Ishikawa (cell line): ENCODE data around the gene COG5.

Experiments
- CEBPB ChIP-seq: IDR thresholded peaks from 2 replicates; pipeline ENCODE4 v1.6.1; 2012
- CREB1 ChIP-seq: IDR thresholded peaks from 2 replicates; pipeline ENCODE4 v1.6.1; 2012; ENCODE audit warnings: low read depth
- EGR1 ChIP-seq: IDR thresholded peaks from 2 replicates; pipeline ENCODE4 v1.6.1; 2012
- EP300 ChIP-seq: IDR thresholded peaks from 2 replicates; pipeline ENCODE4 v1.6.1; 2012; ENCODE audit warnings: borderline replicate concordance
- FOXM1 ChIP-seq: IDR thresholded peaks from 2 replicates; pipeline ENCODE4 v1.6.1; 2012; ENCODE audit warnings: low read depth, borderline replicate concordance
- MAX ChIP-seq: IDR thresholded peaks from 2 replicates; pipeline ENCODE4 v1.6.1; 2012
- NFIC ChIP-seq: IDR thresholded peaks from 2 replicates; pipeline ENCODE4 v1.6.1; 2012
- RAD21 ChIP-seq: IDR thresholded peaks from 2 replicates; pipeline ENCODE4 v1.6.1; 2012; ENCODE audit warnings: low read depth
- REST ChIP-seq: IDR thresholded peaks from 2 replicates; pipeline ENCODE4 v1.6.1; 2012; ENCODE audit warnings: low read depth, mild to moderate bottlenecking
- TAF1 ChIP-seq: IDR thresholded peaks from 2 replicates; pipeline ENCODE4 v1.6.1; 2012; ENCODE audit warnings: low read depth, mild to moderate bottlenecking
- TCF12 ChIP-seq: IDR thresholded peaks from 2 replicates; pipeline ENCODE4 v1.6.1; 2012; ENCODE audit warnings: low read depth
- TEAD4 ChIP-seq: IDR thresholded peaks from 2 replicates; pipeline ENCODE4 v1.6.1; 2012
- YY1 ChIP-seq: IDR thresholded peaks from 2 replicates; pipeline ENCODE4 v1.6.1; 2012; ENCODE audit warnings: low read depth
- ZBTB7A ChIP-seq: IDR thresholded peaks from 2 replicates; pipeline ENCODE4 v1.6.1; 2012; ENCODE audit warnings: low read depth
- TF ChIP-seq, protein P1 (sequence below): IDR thresholded peaks from 2 replicates; pipeline ENCODE4 v1.6.1; 2012

The COG5 gene

DNA sequence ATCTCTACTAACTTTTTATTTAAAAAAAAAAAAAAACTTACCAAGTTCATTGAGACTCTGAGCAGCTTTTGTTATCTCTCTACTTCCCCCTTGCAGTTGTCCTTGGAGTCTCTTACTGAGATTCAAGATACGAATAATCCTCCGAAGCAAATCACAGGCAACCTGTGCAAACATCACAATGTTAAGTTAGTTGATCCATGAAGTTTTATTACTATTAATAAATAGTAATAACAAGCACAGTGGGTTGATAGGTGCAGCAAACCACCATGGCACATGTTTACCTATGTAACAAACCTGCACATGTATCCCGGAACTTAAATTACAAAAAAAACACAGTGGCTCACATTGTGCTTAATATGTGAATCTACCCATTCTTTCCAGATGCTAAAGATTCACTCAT is 36.5 kb downstream of the COG5 start:
- TF ChIP-seq ZBTB7A (no peak), FOXM1 (no peak), EGR1 (no peak), EP300 (no peak), TCF12 (no peak), REST (no peak), RAD21 (no peak), CREB1 (no peak), CEBPB (no peak), NFIC (no peak), TAF1 (no peak), YY1 (no peak), MAX (no peak), TEAD4 (no peak)
- TF ChIP-seq, protein P1, sequence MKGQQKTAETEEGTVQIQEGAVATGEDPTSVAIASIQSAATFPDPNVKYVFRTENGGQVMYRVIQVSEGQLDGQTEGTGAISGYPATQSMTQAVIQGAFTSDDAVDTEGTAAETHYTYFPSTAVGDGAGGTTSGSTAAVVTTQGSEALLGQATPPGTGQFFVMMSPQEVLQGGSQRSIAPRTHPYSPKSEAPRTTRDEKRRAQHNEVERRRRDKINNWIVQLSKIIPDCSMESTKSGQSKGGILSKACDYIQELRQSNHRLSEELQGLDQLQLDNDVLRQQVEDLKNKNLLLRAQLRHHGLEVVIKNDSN: no peak

DNA sequence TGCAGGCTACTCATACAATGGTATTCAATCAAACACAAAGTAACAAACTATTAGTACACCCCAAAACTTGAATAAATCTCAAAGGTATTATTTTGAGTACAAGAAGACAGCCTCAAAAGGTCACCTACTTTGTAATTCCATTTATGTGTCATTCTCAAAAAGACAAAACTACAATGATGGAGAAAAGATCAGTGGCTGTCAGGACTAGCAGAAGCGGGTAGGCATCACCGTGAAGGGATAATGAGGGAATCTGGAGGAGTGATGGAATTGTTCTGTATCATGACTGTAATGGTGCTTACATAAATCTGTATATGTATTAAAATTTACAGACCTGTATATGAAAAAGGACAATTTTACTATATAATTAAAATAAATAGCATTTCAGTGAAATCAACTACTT is 37.0 kb downstream of the COG5 start:
- TF ChIP-seq TAF1: no peak
- TF ChIP-seq FOXM1: no peak
- no peak for TF ChIP-seq NFIC
- TF ChIP-seq TEAD4: no peak
- no peak for TF ChIP-seq CREB1
- TF ChIP-seq, protein P1: no peak
- TF ChIP-seq RAD21: no peak
- TF ChIP-seq EGR1: no peak
- no peak for TF ChIP-seq TCF12
- no peak for TF ChIP-seq CEBPB
- TF ChIP-seq ZBTB7A: no peak
- no peak for TF ChIP-seq EP300
- no peak for TF ChIP-seq REST
- no peak for TF ChIP-seq YY1
- no peak for TF ChIP-seq MAX

GRCh38 chr7:107506674-107507339 is 56.9 kb downstream of the COG5 start:
- TF ChIP-seq RAD21: no peak
- peak; percentile 71 for TF ChIP-seq TCF12
- TF ChIP-seq NFIC: peak; percentile 66
- TF ChIP-seq TAF1: peak; percentile 49; the same call in 1 of the 2 replicates
- peak; percentile 79 for TF ChIP-seq MAX
- TF ChIP-seq EP300: peak; percentile 36; the same call in 1 of the 2 replicates
- TF ChIP-seq TEAD4: no peak

DNA sequence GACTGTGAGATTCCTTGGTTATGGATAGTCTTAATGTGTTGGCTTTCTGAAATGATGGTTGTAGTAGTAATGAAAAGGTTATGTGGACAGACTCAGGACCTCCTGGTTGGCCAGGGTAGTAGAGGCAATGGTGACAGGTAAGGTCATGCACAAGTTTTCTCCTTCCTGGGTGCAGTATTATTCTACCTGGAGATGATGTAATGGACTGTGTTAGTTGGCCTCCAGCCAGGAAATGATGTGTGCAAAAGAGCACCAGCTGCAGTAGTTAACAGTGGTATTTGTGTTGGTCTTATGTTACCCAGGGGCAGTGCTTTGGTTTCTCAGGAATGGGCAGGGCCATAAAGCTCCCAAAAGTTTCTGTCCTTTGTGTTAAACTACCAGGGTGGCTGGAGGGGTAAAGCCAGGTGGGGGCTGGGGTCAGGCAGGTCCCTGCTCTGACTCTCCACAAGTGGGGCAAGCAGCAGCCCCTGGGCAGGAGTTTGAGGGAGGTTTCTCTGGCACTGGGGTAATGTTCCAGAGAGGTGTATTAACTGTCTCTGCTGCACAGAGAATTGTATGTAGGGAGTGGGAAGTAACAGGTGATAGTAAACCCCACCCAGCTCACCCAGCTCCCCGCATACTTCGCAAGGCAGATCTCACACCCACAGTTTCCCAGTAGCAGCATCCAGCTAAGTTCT is 57.6 kb downstream of the COG5 start:
- no peak for TF ChIP-seq FOXM1
- peak; percentile 74 for TF ChIP-seq NFIC
- no peak for TF ChIP-seq RAD21
- TF ChIP-seq REST: no peak
